SU-DHL-6 (cell line): ENCODE data around the gene CADM4.

ENCODE experiments used
- H2AFZ ChIP-seq: fragments of 200-600 bp; sonication (generic); 2 replicates; pipeline ENCODE4 v1.6.1; 2014; ENCODE audit warnings: low read depth, mild to moderate bottlenecking, moderate library complexity, mixed read lengths, antibody characterized with exemption, low read length; ENCODE audit not compliant: severe bottlenecking
- H3F3A ChIP-seq: fragments of 200-600 bp; shearing (Covaris generic); 2 replicates; pipeline ENCODE4 v1.6.0; 2016; ENCODE audit warnings: antibody characterized with exemption, mild to moderate bottlenecking; ENCODE audit not compliant: insufficient read depth
- H3K27ac ChIP-seq: fragments of 200-600 bp; sonication (generic); 2 replicates; pipeline ENCODE4 v1.5.1; 2016; ENCODE audit warnings: low read depth, mild to moderate bottlenecking, low read length, moderate library complexity, mixed read lengths
- H3K27me3 ChIP-seq: fragments of 200-600 bp; sonication (generic), shearing (Covaris generic); 2 replicates; pipeline ENCODE4 v1.6.0; 2014; ENCODE audit warnings: mild to moderate bottlenecking, low read length
- H3K36me3 ChIP-seq: fragments of 200-600 bp; sonication (generic); 2 replicates; pipeline ENCODE4 v1.6.1; 2014; ENCODE audit warnings: mild to moderate bottlenecking, low read length, mixed read lengths
- H3K4me2 ChIP-seq: fragments of 300-600, 200-600 bp; shearing (Covaris generic), sonication (generic); 2 replicates; pipeline ENCODE4 v1.6.0; 2014; ENCODE audit warnings: low read length, low read depth, mild to moderate bottlenecking; ENCODE audit not compliant: poor library complexity, severe bottlenecking
- H3K4me3 ChIP-seq: fragments of 200-600 bp; sonication (generic); 2 replicates; pipeline ENCODE4 v1.5.1; 2014; ENCODE audit warnings: antibody characterized with exemption, low read length, mild to moderate bottlenecking, mixed read lengths; ENCODE audit not compliant: insufficient read depth, poor library complexity, severe bottlenecking
- H3K79me2 ChIP-seq: fragments of 200-600 bp; sonication (generic); 2 replicates; pipeline ENCODE4 v1.6.1; 2014; ENCODE audit warnings: mild to moderate bottlenecking, low read length, moderate library complexity; ENCODE audit not compliant: insufficient read depth
- H3K9ac ChIP-seq: fragments of 200-600 bp; sonication (generic); 2 replicates; pipeline ENCODE4 v1.7.0; 2014; ENCODE audit warnings: mild to moderate bottlenecking, low read length
- H3K9me2 ChIP-seq: fragments of 200-600 bp; sonication (generic); replicated peaks from 2 replicates; pipeline ENCODE4 v1.6.1; 2014; ENCODE audit warnings: low read length; ENCODE audit not compliant: insufficient read depth
- H3K9me3 ChIP-seq: fragments of 200-600 bp; sonication (generic); 2 replicates; pipeline ENCODE4 v1.6.1; 2014; ENCODE audit warnings: low read length, mixed read lengths; ENCODE audit not compliant: insufficient read depth
- H4K20me1 ChIP-seq: fragments of 200-600 bp; sonication (generic); 2 replicates; pipeline ENCODE4 v1.6.1; 2014; ENCODE audit warnings: low read depth, mild to moderate bottlenecking, antibody characterized with exemption, low read length, moderate library complexity, mixed read lengths
- EZH2phosphoT487 ChIP-seq: fragments of 200-600 bp; sonication (generic), shearing (Covaris generic); conservative IDR thresholded peaks from 2 replicates; pipeline ENCODE4 v1.6.1; 2018; ENCODE audit warnings: mild to moderate bottlenecking, antibody characterized with exemption, low read length, moderate library complexity, mixed read lengths
- TF ChIP-seq, protein P1 (sequence below): fragments of 200-600 bp; sonication (generic); IDR thresholded peaks from one replicate; pipeline ENCODE4 v1.5.1; 2017; ENCODE audit warnings: antibody characterized with exemption, mild to moderate bottlenecking, low read length, moderate library complexity; ENCODE audit not compliant: insufficient read depth, poor library complexity, severe bottlenecking

The CADM4 gene

GRCh38 chr19:43584484-43584883 lies 55.2 kb downstream of the CADM4 start:
- Histone ChIP-seq H4K20me1 (no peaks in the 10 kb centered on the region), H3K4me3 (no peak overlapping the region), H3F3A (no peaks in the 10 kb centered on the region), H3K27ac (no peak overlapping the region), H3K4me2 (no peak overlapping the region), H3K9me3 (no peaks in the 10 kb centered on the region), H2AFZ (no peak overlapping the region), H3K79me2 (no peaks in the 10 kb centered on the region), H3K9me2 (no peaks in the 10 kb centered on the region), H3K36me3 (no peaks in the 10 kb centered on the region), H3K27me3 (no peaks in the 10 kb centered on the region), H3K9ac (no peak overlapping the region)
- TF ChIP-seq EZH2phosphoT487: no peak
- TF ChIP-seq, protein P1, sequence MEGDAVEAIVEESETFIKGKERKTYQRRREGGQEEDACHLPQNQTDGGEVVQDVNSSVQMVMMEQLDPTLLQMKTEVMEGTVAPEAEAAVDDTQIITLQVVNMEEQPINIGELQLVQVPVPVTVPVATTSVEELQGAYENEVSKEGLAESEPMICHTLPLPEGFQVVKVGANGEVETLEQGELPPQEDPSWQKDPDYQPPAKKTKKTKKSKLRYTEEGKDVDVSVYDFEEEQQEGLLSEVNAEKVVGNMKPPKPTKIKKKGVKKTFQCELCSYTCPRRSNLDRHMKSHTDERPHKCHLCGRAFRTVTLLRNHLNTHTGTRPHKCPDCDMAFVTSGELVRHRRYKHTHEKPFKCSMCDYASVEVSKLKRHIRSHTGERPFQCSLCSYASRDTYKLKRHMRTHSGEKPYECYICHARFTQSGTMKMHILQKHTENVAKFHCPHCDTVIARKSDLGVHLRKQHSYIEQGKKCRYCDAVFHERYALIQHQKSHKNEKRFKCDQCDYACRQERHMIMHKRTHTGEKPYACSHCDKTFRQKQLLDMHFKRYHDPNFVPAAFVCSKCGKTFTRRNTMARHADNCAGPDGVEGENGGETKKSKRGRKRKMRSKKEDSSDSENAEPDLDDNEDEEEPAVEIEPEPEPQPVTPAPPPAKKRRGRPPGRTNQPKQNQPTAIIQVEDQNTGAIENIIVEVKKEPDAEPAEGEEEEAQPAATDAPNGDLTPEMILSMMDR: no peak

DNA sequence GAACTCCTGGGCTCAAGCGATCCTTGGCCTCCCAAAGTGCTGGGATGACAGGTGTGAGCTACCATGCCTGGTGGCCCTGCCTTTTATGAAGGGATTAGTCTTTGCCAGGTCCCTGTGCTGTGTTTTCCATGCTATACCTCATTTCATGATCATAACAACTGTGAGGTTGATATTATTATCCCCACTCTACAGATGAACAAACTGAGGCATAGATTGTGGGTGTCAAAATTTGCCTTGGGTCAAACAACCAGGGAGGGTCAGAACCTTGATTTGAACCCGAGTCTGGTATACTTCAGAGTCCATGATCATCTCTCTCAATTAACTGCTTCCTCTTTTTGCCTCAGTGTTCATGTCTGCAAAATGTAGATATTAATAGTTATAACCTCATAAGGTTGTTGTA lies 57.2 kb downstream of the CADM4 start:
- H3K27ac ChIP-seq: no peak overlapping the region
- no peak for TF ChIP-seq EZH2phosphoT487
- TF ChIP-seq, protein P1: no peak
- no peaks in the 10 kb centered on the region for H3K36me3 ChIP-seq
- no peak overlapping the region for H3K4me3 ChIP-seq
- no peak overlapping the region for H2AFZ ChIP-seq
- H3K4me2 ChIP-seq: no peak overlapping the region
- no peaks in the 10 kb centered on the region for H3K9me2 ChIP-seq
- H4K20me1 ChIP-seq: no peaks in the 10 kb centered on the region
- no peak overlapping the region for H3K9ac ChIP-seq
- H3K9me3 ChIP-seq: no peaks in the 10 kb centered on the region
- H3K79me2 ChIP-seq: no peaks in the 10 kb centered on the region
- no peaks in the 10 kb centered on the region for H3F3A ChIP-seq
- H3K27me3 ChIP-seq: no peaks in the 10 kb centered on the region

GRCh38 chr19:43581467-43581866 lies 58.2 kb downstream of the CADM4 start:
- Histone ChIP-seq H4K20me1 (no peaks in the 10 kb centered on the region), H3K4me3 (no peak overlapping the region), H3K9me2 (no peaks in the 10 kb centered on the region), H3K27ac (no peak overlapping the region), H3K4me2 (no peak overlapping the region), H3F3A (no peaks in the 10 kb centered on the region), H3K9me3 (no peaks in the 10 kb centered on the region), H3K9ac (no peak overlapping the region), H2AFZ (no peak overlapping the region), H3K27me3 (no peaks in the 10 kb centered on the region), H3K36me3 (no peaks in the 10 kb centered on the region), H3K79me2 (no peaks in the 10 kb centered on the region)
- TF ChIP-seq, protein P1: no peak
- no peak for TF ChIP-seq EZH2phosphoT487

- no peaks in the 10 kb centered on the region for H3F3A ChIP-seq
- H4K20me1 ChIP-seq: no peaks in the 10 kb centered on the region
- H3K9me3 ChIP-seq: no peaks in the 10 kb centered on the region
- H3K4me2 ChIP-seq: no peak overlapping the region
- H3K4me3 ChIP-seq: no peak overlapping the region
- TF ChIP-seq EZH2phosphoT487: no peak
- TF ChIP-seq, protein P1: no peak
- no peaks in the 10 kb centered on the region for H3K36me3 ChIP-seq
- no peak overlapping the region for H2AFZ ChIP-seq
- H3K9me2 ChIP-seq: no peaks in the 10 kb centered on the region
- peaks cover 8% of the 10 kb centered on the region; the same call in 1 of the 2 replicates for H3K79me2 ChIP-seq
- H3K27ac ChIP-seq: no peak overlapping the region
- H3K9ac ChIP-seq: no peak overlapping the region
- H3K27me3 ChIP-seq: no peaks in the 10 kb centered on the region
Observed at GRCh38 chr19:43578787-43579186, 60.9 kb downstream of the CADM4 start.
